T-cell (primary cell): ENCODE results near the gene ATP5F1A. TPM values are rescaled to one million over a fixed set of nuclear protein-coding genes. Genes with fewer than 3 reads are reported as not detected.
"Not testable (repeated sequence)": the region's sequence is repeated elsewhere in the genome, so short reads cannot be mapped to it uniquely, and the experiment has no call there.

Source experiments
- ATAC-seq, 4 experiments: fragments of 200-7000 bp in 3 of 4; fragments of 150-1000 bp in 1 of 4; cut with Tn5 transposase; replicated peaks in 1 of 4; 1 replicate in 3 of 4; 2 replicates in 1 of 4; pipeline ENCODE4 v1.10.0; 2021; ENCODE audit warnings: moderate library complexity in 3 of 4, mild to moderate bottlenecking in 2 of 4, moderate number of reproducible peaks in 1 of 4
- CTCF ChIA-PET, 2 donors: fragments of 300-600 bp; sonication (Branson Sonifier 250); formaldehyde crosslinking; loops; one replicate each; lab custom pipeline; 2022; ENCODE audit warnings: antibody characterized with exemption in 2 of 2; lab: Charles Lee
- POLR2A ChIA-PET, 2 donors: fragments of 300-600 bp; sonication (Branson Sonifier 250); formaldehyde crosslinking; loops; one replicate each; lab custom pipeline; 2022; ENCODE audit warnings: antibody characterized with exemption in 2 of 2; lab: Charles Lee
- DNase-seq, 35 experiments: peaks; one replicate each; pipeline versions ENCODE4 v3.0.0 to v3.0.0-alpha.2; 2013 to 2023
- H3K27ac ChIP-seq: one replicate; pipeline ENCODE4 v1.5.1; 2013; ENCODE audit warnings: low read length
- H3K27me3 ChIP-seq, 2 experiments: replicated peaks in 1 of 2; 1 replicate in 1 of 2; 2 replicates in 1 of 2; pipeline versions ENCODE4 v1.6.1 to v1.7.0; 2013; ENCODE audit warnings: low read length in 1 of 2, mixed read lengths in 1 of 2; ENCODE audit not compliant: control insufficient read depth in 2 of 2, insufficient read depth in 2 of 2; ENCODE audit errors: extremely low read depth in 1 of 2
- H3K36me3 ChIP-seq, 2 donors: 1 replicate in 1 of 2; 2 replicates in 1 of 2; pipeline versions ENCODE4 v1.6.1 to v1.7.0; 2013; ENCODE audit warnings: low read length in 1 of 2; ENCODE audit not compliant: control insufficient read depth in 2 of 2, insufficient read depth in 1 of 2; ENCODE audit errors: extremely low read depth in 1 of 2
- H3K4me1 ChIP-seq, 2 experiments: 1 replicate in 1 of 2; 2 replicates in 1 of 2; pipeline versions ENCODE4 v1.6.1 to v1.7.0; 2013; ENCODE audit warnings: low read length in 2 of 2, mixed read lengths in 1 of 2; ENCODE audit not compliant: insufficient read depth in 2 of 2, control insufficient read depth in 1 of 2; ENCODE audit errors: extremely low read depth in 1 of 2
- H3K4me3 ChIP-seq, 2 donors: 1 replicate in 1 of 2; 2 replicates in 1 of 2; pipeline versions ENCODE4 v1.5.1 to v1.7.0; 2013; ENCODE audit warnings: mild to moderate bottlenecking in 2 of 2, low read length in 1 of 2, moderate library complexity in 1 of 2; ENCODE audit not compliant: control insufficient read depth in 1 of 2; ENCODE audit errors: extremely low read depth in 1 of 2
- H3K9me3 ChIP-seq: 2 replicates; pipeline ENCODE4 v1.7.0; 2013
- H3K27ac Mint-ChIP-seq, 2 donors: one replicate each; pipeline ENCODE4 v1.8.0; 2020 to 2021; ENCODE audit warnings: mild to moderate bottlenecking in 2 of 2, mixed read lengths in 2 of 2
- H3K27me3 Mint-ChIP-seq, 2 donors: one replicate each; pipeline ENCODE4 v1.8.0; 2021 to 2022; ENCODE audit warnings: mixed read lengths in 2 of 2
- H3K36me3 Mint-ChIP-seq: one replicate; pipeline ENCODE4 v1.8.0; 2021; ENCODE audit warnings: mixed read lengths
- H3K4me1 Mint-ChIP-seq, 3 donors: one replicate each; pipeline ENCODE4 v1.8.0; 2020 to 2022; ENCODE audit warnings: mixed read lengths in 3 of 3, mild to moderate bottlenecking in 1 of 3
- H3K4me3 Mint-ChIP-seq, 3 donors: one replicate each; pipeline ENCODE4 v1.8.0; 2020 to 2022; ENCODE audit warnings: mild to moderate bottlenecking in 3 of 3, mixed read lengths in 3 of 3, moderate library complexity in 3 of 3
- H3K9me3 Mint-ChIP-seq, 3 donors: one replicate each; pipeline ENCODE4 v1.8.0; 2020 to 2022; ENCODE audit warnings: mixed read lengths in 3 of 3
- WGBS: methylation state at CpG from one replicate; pipeline ENCODE4 v1.1.5; 2013; ENCODE audit warnings: missing lambda C conversion rate; ENCODE audit not compliant: insufficient coverage; 5-methylcytosine and 5-hydroxymethylcytosine counted together
- total RNA-seq, 35 experiments: library from RNA in 6 of 35; stranded (reverse) in 6 of 35; fragments of 120-200 nt in 1 of 35; gene quantifications; one replicate each; pipeline versions ENCODE4 v1.2.1 to v1.2.4 and lab custom pipeline; 2013 to 2026

Gene ATP5F1A
- total RNA-seq, 5 donors from 2014 or later (not counting 1 experiment from before 2014, with no cell fraction given): 180 to 264 (median 238) TPM

GRCh38 chr18:46047369-46047768 lies 50.7 kb downstream of the ATP5F1A start:
- CTCF ChIA-PET, H3K9me3 Mint-ChIP-seq, H3K4me3 Mint-ChIP-seq, ATAC-seq, POLR2A ChIA-PET, DNase-seq, H3K36me3 Mint-ChIP-seq, H3K4me3 ChIP-seq, H3K27me3 ChIP-seq, H3K36me3 ChIP-seq, H3K27ac ChIP-seq, H3K27ac Mint-ChIP-seq, H3K4me1 ChIP-seq, H3K9me3 ChIP-seq, H3K27me3 Mint-ChIP-seq: not testable (repeated sequence)
- 100% methylated on average over 7 of the region's 13 CpGs for WGBS
- peaks cover 24 to 38% (median 32%) of the 10 kb centered on the region in 3 donors for H3K4me1 Mint-ChIP-seq

- H3K36me3 Mint-ChIP-seq: peaks cover 2% of the 10 kb centered on the region
- no peaks in the 10 kb centered on the region for H3K9me3 Mint-ChIP-seq
- Histone ChIP-seq H3K4me3 (no peak overlapping the region), H3K36me3 (no peaks in the 10 kb centered on the region), H3K9me3 (no peaks in the 10 kb centered on the region), H3K27me3 (no peaks in the 10 kb centered on the region), H3K4me1 (peaks cover 8 to 16% of the 10 kb centered on the region in 2 experiments), H3K27ac (no peak overlapping the region)
- ATAC-seq: peak in 1 of 4 experiments; percentile 38
- ChIA-PET CTCF (no interaction called here), POLR2A (no interaction called here)
- 100% methylated on average over 1 of the region's 2 CpGs for WGBS
- H3K27me3 Mint-ChIP-seq: no peaks in the 10 kb centered on the region
- no peak for DNase-seq
- H3K4me3 Mint-ChIP-seq: no peak overlapping the region
- H3K4me1 Mint-ChIP-seq: peaks cover 31 to 39% (median 34%) of the 10 kb centered on the region in 3 donors
- peak overlapping the region; percentile 57 to 66 for H3K27ac Mint-ChIP-seq
These were observed 51.4 kb downstream of the ATP5F1A start for GRCh38 chr18:46046688-46047087.

- no peak overlapping the region for H3K4me3 Mint-ChIP-seq
- H3K27ac Mint-ChIP-seq: peak overlapping the region in 1 of 2 donors; percentile 57
- ChIA-PET CTCF (no interaction called here), POLR2A (interaction anchor here in 1 of 2 donors (0.6 kb wide), 1 partner anchor 11 kb away, joined by 5 read pairs; no protein-coding TSS in a partner anchor)
- Histone ChIP-seq H3K4me3 (no peak overlapping the region), H3K27me3 (no peaks in the 10 kb centered on the region), H3K9me3 (no peaks in the 10 kb centered on the region), H3K4me1 (peaks cover 11 to 21% of the 10 kb centered on the region in 2 experiments), H3K27ac (no peak overlapping the region), H3K36me3 (no peaks in the 10 kb centered on the region)
- H3K36me3 Mint-ChIP-seq: peaks cover 2% of the 10 kb centered on the region
- no peak for DNase-seq
- H3K27me3 Mint-ChIP-seq: no peaks in the 10 kb centered on the region
- no peaks in the 10 kb centered on the region for H3K9me3 Mint-ChIP-seq
- peaks cover 32 to 39% (median 35%) of the 10 kb centered on the region in 3 donors for H3K4me1 Mint-ChIP-seq
- 97% methylated on average over 6 of the region's 6 CpGs for WGBS
- ATAC-seq: no peak
These were observed 52.0 kb downstream of the ATP5F1A start for GRCh38 chr18:46046126-46046525.

GRCh38 chr18:46042571-46043123 lies 55.4 kb downstream of the ATP5F1A start:
- Histone ChIP-seq H3K27me3 (no peaks in the 10 kb centered on the region), H3K4me1 (peaks cover 15 to 34% of the 10 kb centered on the region in 2 experiments), H3K9me3 (no peaks in the 10 kb centered on the region), H3K36me3 (no peaks in the 10 kb centered on the region), H3K4me3 (no peak overlapping the region), H3K27ac (no peak overlapping the region)
- peak overlapping the region; percentile 55 to 81 for H3K27ac Mint-ChIP-seq
- POLR2A ChIA-PET: interaction anchor here in 1 of 2 donors (0.6 kb wide), 1 partner anchor 40 kb away, joined by 3 read pairs; no protein-coding TSS in a partner anchor
- DNase-seq (peak in 2 of 35 experiments; percentile 2 to 15), ATAC-seq (peak; percentile 34 to 71 (median 68))
- H3K36me3 Mint-ChIP-seq: peaks cover 13% of the 10 kb centered on the region
- H3K9me3 Mint-ChIP-seq: no peaks in the 10 kb centered on the region
- WGBS: 57% methylated on average over 2 of the region's 3 CpGs
- CTCF ChIA-PET: interaction anchor here in 1 of 2 donors (0.6 kb wide), 1 partner anchor 129 kb away, joined by 6 read pairs; no protein-coding TSS in a partner anchor
- H3K4me3 Mint-ChIP-seq: peak overlapping the region in 2 of 3 donors; percentile 7 to 27
- H3K4me1 Mint-ChIP-seq: peaks cover 48 to 54% (median 52%) of the 10 kb centered on the region in 3 donors
- no peaks in the 10 kb centered on the region for H3K27me3 Mint-ChIP-seq

GRCh38 chr18:46040747-46041104 lies 57.4 kb downstream of the ATP5F1A start:
- peak overlapping the region; percentile 12 to 72 for H3K27ac Mint-ChIP-seq
- H3K4me3 Mint-ChIP-seq: peak overlapping the region in 1 of 3 donors; percentile 33
- CTCF ChIA-PET: no interaction called here

GRCh38 chr18:46040033-46040746 lies 57.9 kb downstream of the ATP5F1A start:
- Histone ChIP-seq H3K4me3 (no peak overlapping the region), H3K36me3 (no peaks in the 10 kb centered on the region), H3K27ac (no peak overlapping the region), H3K9me3 (no peaks in the 10 kb centered on the region), H3K4me1 (peaks cover 15 to 34% of the 10 kb centered on the region in 2 experiments), H3K27me3 (no peaks in the 10 kb centered on the region)
- Mint-ChIP-seq H3K36me3 (peaks cover 22% of the 10 kb centered on the region), H3K4me3 (peak overlapping the region in 1 of 3 donors; percentile 33), H3K9me3 (no peaks in the 10 kb centered on the region), H3K4me1 (peaks cover 42 to 43% (median 42%) of the 10 kb centered on the region in 3 donors), H3K27me3 (no peaks in the 10 kb centered on the region), H3K27ac (peak overlapping the region; percentile 12 to 72)
- ATAC-seq (no peak), DNase-seq (no peak)
- WGBS: 78% methylated on average over 1 of the region's 5 CpGs
- CTCF ChIA-PET: no interaction called here
- POLR2A ChIA-PET: interaction anchor here in 1 of 2 donors (0.7 kb wide), 1 partner anchor 31 kb away, joined by 5 read pairs; no protein-coding TSS in a partner anchor

More at GRCh38 chr18:46040747-46041104, 57.4 kb downstream of the ATP5F1A start:
- H3K36me3 Mint-ChIP-seq: peaks cover 17% of the 10 kb centered on the region
- H3K9me3 ChIP-seq: no peaks in the 10 kb centered on the region
- no peaks in the 10 kb centered on the region for H3K27me3 ChIP-seq
- POLR2A ChIA-PET: no interaction called here
- H3K27ac ChIP-seq: no peak overlapping the region
- 17% methylated on average over 1 of the region's 5 CpGs for WGBS
- DNase-seq (no peak), ATAC-seq (peak in 3 of 4 experiments; percentile 36 to 57 (median 52))
- H3K36me3 ChIP-seq: no peaks in the 10 kb centered on the region
- peaks cover 42 to 44% (median 42%) of the 10 kb centered on the region in 3 donors for H3K4me1 Mint-ChIP-seq
- no peak overlapping the region for H3K4me3 ChIP-seq
- H3K4me1 ChIP-seq: peaks cover 15 to 34% of the 10 kb centered on the region in 2 experiments
- no peaks in the 10 kb centered on the region for H3K9me3 Mint-ChIP-seq
- H3K27me3 Mint-ChIP-seq: no peaks in the 10 kb centered on the region
